Ishikawa (cell line): ENCODE results near the gene PLS1.

ENCODE experiments used
- RAD21 ChIP-seq: IDR thresholded peaks from 2 replicates; pipeline ENCODE4 v1.6.1; 2012; ENCODE audit warnings: low read depth
- TAF1 ChIP-seq: IDR thresholded peaks from 2 replicates; pipeline ENCODE4 v1.6.1; 2012; ENCODE audit warnings: low read depth, mild to moderate bottlenecking
- TCF12 ChIP-seq: IDR thresholded peaks from 2 replicates; pipeline ENCODE4 v1.6.1; 2012; ENCODE audit warnings: low read depth
- YY1 ChIP-seq: IDR thresholded peaks from 2 replicates; pipeline ENCODE4 v1.6.1; 2012; ENCODE audit warnings: low read depth
- ZBTB7A ChIP-seq: IDR thresholded peaks from 2 replicates; pipeline ENCODE4 v1.6.1; 2012; ENCODE audit warnings: low read depth
- TF ChIP-seq, protein P1 (sequence below): IDR thresholded peaks from 2 replicates; pipeline ENCODE4 v1.6.1; 2012
- TF ChIP-seq, protein P2 (sequence below): IDR thresholded peaks from 2 replicates; pipeline ENCODE4 v1.6.1; 2012; ENCODE audit warnings: low read depth, mild to moderate bottlenecking
- TF ChIP-seq, protein P3 (sequence below): IDR thresholded peaks from 2 replicates; pipeline ENCODE4 v1.6.1; 2012

DNA sequence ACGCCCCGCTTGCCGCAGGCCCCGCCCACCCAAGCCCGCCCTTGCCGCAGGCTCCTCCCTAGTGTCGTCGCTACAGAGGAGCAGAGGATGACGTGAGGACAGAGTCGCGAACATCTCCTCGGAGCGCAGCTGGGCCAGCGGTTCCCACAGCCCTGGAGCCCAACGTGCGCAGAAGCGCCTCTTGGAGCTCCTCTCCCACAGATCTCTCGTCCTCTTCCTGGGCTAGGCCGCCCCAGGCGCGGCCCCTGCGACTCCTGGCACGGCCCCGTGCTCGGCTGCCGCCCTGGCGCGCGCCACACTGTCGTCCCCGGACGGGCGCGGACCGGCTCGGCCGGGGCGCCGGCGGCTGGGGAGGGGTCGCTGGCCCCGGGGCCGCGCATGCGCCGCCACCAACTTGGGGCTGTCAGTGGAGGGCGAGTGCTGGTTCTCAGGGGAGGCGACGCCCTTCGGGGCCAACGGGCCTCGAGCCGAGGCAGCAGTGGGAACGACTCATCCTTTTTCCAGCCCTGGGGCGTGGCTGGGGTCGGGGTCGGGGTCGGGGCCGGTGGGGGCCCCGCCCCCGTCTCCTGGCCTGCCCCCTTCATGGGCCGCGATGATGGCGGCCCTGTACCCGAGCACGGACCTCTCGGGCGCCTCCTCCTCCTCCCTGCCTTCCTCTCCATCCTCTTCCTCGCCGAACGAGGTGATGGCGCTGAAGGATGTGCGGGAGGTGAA lies 127.9 kb downstream of the PLS1 start, which contains the start of gene TRPC1:
- TF ChIP-seq, protein P1, sequence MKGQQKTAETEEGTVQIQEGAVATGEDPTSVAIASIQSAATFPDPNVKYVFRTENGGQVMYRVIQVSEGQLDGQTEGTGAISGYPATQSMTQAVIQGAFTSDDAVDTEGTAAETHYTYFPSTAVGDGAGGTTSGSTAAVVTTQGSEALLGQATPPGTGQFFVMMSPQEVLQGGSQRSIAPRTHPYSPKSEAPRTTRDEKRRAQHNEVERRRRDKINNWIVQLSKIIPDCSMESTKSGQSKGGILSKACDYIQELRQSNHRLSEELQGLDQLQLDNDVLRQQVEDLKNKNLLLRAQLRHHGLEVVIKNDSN, result no peak
- TF ChIP-seq RAD21 (no peak), TCF12 (no peak), ZBTB7A (no peak), YY1 (no peak), TAF1 (no peak)
- TF ChIP-seq, protein P2, sequence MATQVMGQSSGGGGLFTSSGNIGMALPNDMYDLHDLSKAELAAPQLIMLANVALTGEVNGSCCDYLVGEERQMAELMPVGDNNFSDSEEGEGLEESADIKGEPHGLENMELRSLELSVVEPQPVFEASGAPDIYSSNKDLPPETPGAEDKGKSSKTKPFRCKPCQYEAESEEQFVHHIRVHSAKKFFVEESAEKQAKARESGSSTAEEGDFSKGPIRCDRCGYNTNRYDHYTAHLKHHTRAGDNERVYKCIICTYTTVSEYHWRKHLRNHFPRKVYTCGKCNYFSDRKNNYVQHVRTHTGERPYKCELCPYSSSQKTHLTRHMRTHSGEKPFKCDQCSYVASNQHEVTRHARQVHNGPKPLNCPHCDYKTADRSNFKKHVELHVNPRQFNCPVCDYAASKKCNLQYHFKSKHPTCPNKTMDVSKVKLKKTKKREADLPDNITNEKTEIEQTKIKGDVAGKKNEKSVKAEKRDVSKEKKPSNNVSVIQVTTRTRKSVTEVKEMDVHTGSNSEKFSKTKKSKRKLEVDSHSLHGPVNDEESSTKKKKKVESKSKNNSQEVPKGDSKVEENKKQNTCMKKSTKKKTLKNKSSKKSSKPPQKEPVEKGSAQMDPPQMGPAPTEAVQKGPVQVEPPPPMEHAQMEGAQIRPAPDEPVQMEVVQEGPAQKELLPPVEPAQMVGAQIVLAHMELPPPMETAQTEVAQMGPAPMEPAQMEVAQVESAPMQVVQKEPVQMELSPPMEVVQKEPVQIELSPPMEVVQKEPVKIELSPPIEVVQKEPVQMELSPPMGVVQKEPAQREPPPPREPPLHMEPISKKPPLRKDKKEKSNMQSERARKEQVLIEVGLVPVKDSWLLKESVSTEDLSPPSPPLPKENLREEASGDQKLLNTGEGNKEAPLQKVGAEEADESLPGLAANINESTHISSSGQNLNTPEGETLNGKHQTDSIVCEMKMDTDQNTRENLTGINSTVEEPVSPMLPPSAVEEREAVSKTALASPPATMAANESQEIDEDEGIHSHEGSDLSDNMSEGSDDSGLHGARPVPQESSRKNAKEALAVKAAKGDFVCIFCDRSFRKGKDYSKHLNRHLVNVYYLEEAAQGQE, result no peak
- TF ChIP-seq, protein P3, sequence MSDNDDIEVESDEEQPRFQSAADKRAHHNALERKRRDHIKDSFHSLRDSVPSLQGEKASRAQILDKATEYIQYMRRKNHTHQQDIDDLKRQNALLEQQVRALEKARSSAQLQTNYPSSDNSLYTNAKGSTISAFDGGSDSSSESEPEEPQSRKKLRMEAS, result no peak
